ENCODE results near the gene KIAA0319L. TPM values are rescaled to one million over a fixed set of nuclear protein-coding genes. Genes with fewer than 3 reads are reported as not detected.

KIAA0319L gene
- polyA plus RNA-seq, 2 of the 4 experiments (the other 2 are of a cell fraction), result 18.2 to 36.9 TPM

- 91% methylated on average over 7 of the region's 15 CpGs for WGBS (ENCODE audit: missing lambda C conversion rate)
- FAIRE-seq, result no peak
- CTCF ChIA-PET, result interaction anchor here (0.6 kb wide), 1 partner anchor 615 kb away, joined by 3 read pairs; no protein-coding TSS in a partner anchor
Measured at GRCh38 chr1:35433714-35434113, 123.5 kb downstream of the KIAA0319L start.

GRCh38 chr1:35432231-35432630 lies 125.0 kb downstream of the KIAA0319L start:
- TF ChIP-seq JUNB (IDR thresholded peaks at IDR 0.05) (no peak), ZFP36 (IDR thresholded peaks at IDR 0.05; ENCODE audit: borderline replicate concordance, partially characterized antibody) (no peak), ATOH8 (CRISPR knock-in tag; IDR thresholded peaks at IDR 0.05; ENCODE audit: low read depth) (no peak), MAX (IDR thresholded peaks at IDR 0.05) (no peak), HOXA7 (CRISPR knock-in tag; IDR thresholded peaks at IDR 0.05) (no peak), REST (IDR thresholded peaks at IDR 0.05) (no peak), FOSB (CRISPR knock-in tag; IDR thresholded peaks at IDR 0.05) (no peak), RCOR1 (IDR thresholded peaks at IDR 0.05; ENCODE audit: low read depth, low read length) (no peak), USF2 (IDR thresholded peaks at IDR 0.05) (no peak)
- ChIA-PET CTCF (interaction anchor here (1.4 to 1.7 kb wide), 3 partner anchors 16 to 132 kb away, joined by 3 to 5 read pairs (median 4); no protein-coding TSS in a partner anchor), POLR2A (no interaction called here)
- no peak for FAIRE-seq
- no peak for ATAC-seq
- Histone ChIP-seq H3K4me1 (no peaks in the 10 kb centered on the region), H3K9me3 (no peaks in the 10 kb centered on the region), H3K4me2 (no peak overlapping the region), H3K27ac (no peak overlapping the region), H3K4me3 (no peak overlapping the region)
- 92% methylated on average over 10 of the region's 10 CpGs for WGBS (ENCODE audit: missing lambda C conversion rate)
- DNase-seq (ENCODE audit: low read depth in 1 of 2, low spot score in 1 of 2), result no peak

More at GRCh38 chr1:35433714-35434113, 123.5 kb downstream of the KIAA0319L start:
- H3K4me1 ChIP-seq, result no peaks in the 10 kb centered on the region
- TF ChIP-seq FOSL2 (IDR thresholded peaks at IDR 0.05) (no peak), FOSL2 (CRISPR knock-in tag; IDR thresholded peaks at IDR 0.05) (no peak), MAZ (IDR thresholded peaks at IDR 0.05; ENCODE audit: borderline replicate concordance, low read depth, low read length) (no peak), CBX2 (IDR thresholded peaks at IDR 0.05; ENCODE audit: borderline replicate concordance, low read depth) (no peak), GATA3 (IDR thresholded peaks at IDR 0.05; ENCODE audit: borderline replicate concordance) (no peak), CHD4 (IDR thresholded peaks at IDR 0.05; ENCODE audit: borderline replicate concordance) (no peak), RNF2 (IDR thresholded peaks at IDR 0.05; ENCODE audit: borderline replicate concordance, low read depth) (no peak), FOSB (CRISPR knock-in tag; IDR thresholded peaks at IDR 0.05) (no peak), HDAC2 (IDR thresholded peaks at IDR 0.05) (no peak), JUNB (IDR thresholded peaks at IDR 0.05) (no peak), ATOH8 (CRISPR knock-in tag; IDR thresholded peaks at IDR 0.05; ENCODE audit: low read depth) (no peak), TFCP2L1 (CRISPR knock-in tag; IDR thresholded peaks at IDR 0.05) (no peak), PHF8 (IDR thresholded peaks at IDR 0.05; ENCODE audit: borderline replicate concordance, low read depth) (no peak), NFE2L2 (conservative IDR thresholded peaks at IDR 0.05; ENCODE audit: low read length) (no peak), RAD21 (conservative IDR thresholded peaks at IDR 0.05 in 1 of 2, IDR thresholded peaks at IDR 0.05 in 1 of 2) (no peak), KDM5A (IDR thresholded peaks at IDR 0.05) (no peak), RFX5 (IDR thresholded peaks at IDR 0.05) (no peak), ZFP36 (IDR thresholded peaks at IDR 0.05; ENCODE audit: borderline replicate concordance, partially characterized antibody) (no peak)
- TF ChIP-seq, protein P1, sequence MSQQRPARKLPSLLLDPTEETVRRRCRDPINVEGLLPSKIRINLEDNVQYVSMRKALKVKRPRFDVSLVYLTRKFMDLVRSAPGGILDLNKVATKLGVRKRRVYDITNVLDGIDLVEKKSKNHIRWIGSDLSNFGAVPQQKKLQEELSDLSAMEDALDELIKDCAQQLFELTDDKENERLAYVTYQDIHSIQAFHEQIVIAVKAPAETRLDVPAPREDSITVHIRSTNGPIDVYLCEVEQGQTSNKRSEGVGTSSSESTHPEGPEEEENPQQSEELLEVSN (IDR thresholded peaks at IDR 0.05; ENCODE audit: borderline replicate concordance, low read depth), result no peak
- no peak overlapping the region for H3K4me2 ChIP-seq
- DNase-seq (ENCODE audit: low read depth in 1 of 2, low spot score in 1 of 2) (no peak), ATAC-seq (no peak)
- no peak overlapping the region for H3K4me3 ChIP-seq
- no peaks in the 10 kb centered on the region for H3K9me3 ChIP-seq
- POLR2A ChIA-PET, result no interaction called here
- H3K27ac ChIP-seq, result no peak overlapping the region
